22Rv1 (cell line): ENCODE results near the gene SLC7A1.

Experiments used
- H3K27ac ChIP-seq: fragments of 450-650 bp; 2 replicates; pipeline ENCODE4 v1.5.1; 2017
- CTCF ChIP-seq: fragments of 450-650 bp; IDR thresholded peaks from 2 replicates; pipeline ENCODE4 v1.5.1; 2017; ENCODE audit warnings: mild to moderate bottlenecking
- ZFX ChIP-seq: fragments of 450-650 bp; IDR thresholded peaks from 2 replicates; pipeline ENCODE4 v1.6.1; 2017; ENCODE audit warnings: antibody characterized with exemption, borderline replicate concordance

SLC7A1 gene

GRCh38 chr13:29545988-29546387 is 49.5 kb downstream of the SLC7A1 start:
- no peak overlapping the region for H3K27ac ChIP-seq

GRCh38 chr13:29543230-29544215 is 52.0 kb downstream of the SLC7A1 start:
- TF ChIP-seq CTCF (no peak), ZFX (no peak)
- no peak overlapping the region for H3K27ac ChIP-seq

More at GRCh38 chr13:29545988-29546387, 49.5 kb downstream of the SLC7A1 start:
- TF ChIP-seq ZFX (no peak), CTCF (no peak)

- no peak overlapping the region for H3K27ac ChIP-seq
- TF ChIP-seq ZFX (no peak), CTCF (no peak)
These were observed 53.1 kb downstream of the SLC7A1 start for GRCh38 chr13:29542381-29542780.

GRCh38 chr13:29541400-29541799 is 54.1 kb downstream of the SLC7A1 start:
- H3K27ac ChIP-seq, result no peak overlapping the region
- no peak for TF ChIP-seq CTCF
- TF ChIP-seq ZFX, result no peak

- TF ChIP-seq CTCF, result no peak
- no peak for TF ChIP-seq ZFX
- no peak overlapping the region for H3K27ac ChIP-seq
These were observed 54.7 kb downstream of the SLC7A1 start for GRCh38 chr13:29540799-29541198.

- H3K27ac ChIP-seq, result no peak overlapping the region
These were observed 55.2 kb downstream of the SLC7A1 start for GRCh38 chr13:29540334-29540733.

More at GRCh38 chr13:29540334-29540733, 55.2 kb downstream of the SLC7A1 start:
- TF ChIP-seq ZFX, result no peak
- TF ChIP-seq CTCF, result no peak
